DMS153 treated with DMSO at 0.1 percent for 48 hours (cell line): ENCODE results near the gene WDR1.

ENCODE experiments used
- DNase-seq: peaks from one replicate; lab custom pipeline; 2025; ENCODE audit not compliant: unreplicated experiment; lab: John Stamatoyannopoulos, UW

The WDR1 gene

GRCh38 chr4:10101671-10102473 is 14.7 kb downstream of the WDR1 start:
- no peak for DNase-seq

GRCh38 chr4:10100734-10101216 is 15.8 kb downstream of the WDR1 start:
- no peak for DNase-seq

GRCh38 chr4:10099499-10100325 is 16.9 kb downstream of the WDR1 start:
- DNase-seq = no peak

GRCh38 chr4:10098780-10099160 is 17.8 kb downstream of the WDR1 start:
- DNase-seq = no peak

GRCh38 chr4:10097906-10098779 is 18.5 kb downstream of the WDR1 start:
- DNase-seq = no peak

GRCh38 chr4:10096978-10097335 is 19.6 kb downstream of the WDR1 start:
- DNase-seq = no peak

- no peak for DNase-seq
Observed at GRCh38 chr4:10096201-10096977, 20.2 kb downstream of the WDR1 start.

- DNase-seq = no peak
Observed at GRCh38 chr4:10095296-10095991, 21.2 kb downstream of the WDR1 start.

- DNase-seq = no peak
Observed at GRCh38 chr4:10094841-10095240, 21.8 kb downstream of the WDR1 start.

GRCh38 chr4:10093801-10094552 is 22.6 kb downstream of the WDR1 start:
- no peak for DNase-seq

- DNase-seq = no peak
Observed at GRCh38 chr4:10093271-10093621, 23.4 kb downstream of the WDR1 start.

GRCh38 chr4:10092481-10093270 is 23.9 kb downstream of the WDR1 start:
- DNase-seq = no peak

- no peak for DNase-seq
Observed at GRCh38 chr4:10091531-10092181, 24.9 kb downstream of the WDR1 start.

GRCh38 chr4:10090467-10091250 is 25.9 kb downstream of the WDR1 start:
- no peak for DNase-seq

GRCh38 chr4:10089346-10089745 is 27.3 kb downstream of the WDR1 start:
- no peak for DNase-seq

GRCh38 chr4:10088135-10089010 is 28.2 kb downstream of the WDR1 start:
- DNase-seq = no peak
